IMR-90 (cell line): ENCODE results near the gene LOXL4.

Source experiments
- CTCF ChIP-seq: conservative IDR thresholded peaks from 2 replicates; pipeline ENCODE4 v1.5.1; 2012; ENCODE audit warnings: mild to moderate bottlenecking, low read depth, low read length, improper control_type of control experiment
- MAFK ChIP-seq: IDR thresholded peaks from 2 replicates; pipeline ENCODE4 v1.6.1; 2012; ENCODE audit warnings: low read depth, low read length, improper control_type of control experiment
- POLR2A ChIP-seq: IDR thresholded peaks from 2 replicates; pipeline ENCODE4 v1.6.1; 2012; ENCODE audit warnings: mild to moderate bottlenecking, low read depth, low read length
- RAD21 ChIP-seq: IDR thresholded peaks from 2 replicates; pipeline ENCODE4 v1.6.1; 2012; ENCODE audit warnings: low read length, improper control_type of control experiment

- no peak for TF ChIP-seq CTCF
- TF ChIP-seq POLR2A, result no peak
- no peak for TF ChIP-seq MAFK
- TF ChIP-seq RAD21, result no peak
These were observed 21.8 kb upstream of the LOXL4 start for GRCh38 chr10:98289802-98290209.
